CD4-positive, alpha-beta T cell treated with Interleukin-17A for 1 hour (primary cell): ENCODE measurements around the gene ENG.
"Not testable (repeated sequence)": the region's sequence is repeated elsewhere in the genome, so short reads cannot be mapped to it uniquely, and the experiment has no call there.

Source experiments
- DNase-seq: peaks from one replicate; pipeline ENCODE4 v3.0.0-alpha.2; 2020

Gene ENG

DNA sequence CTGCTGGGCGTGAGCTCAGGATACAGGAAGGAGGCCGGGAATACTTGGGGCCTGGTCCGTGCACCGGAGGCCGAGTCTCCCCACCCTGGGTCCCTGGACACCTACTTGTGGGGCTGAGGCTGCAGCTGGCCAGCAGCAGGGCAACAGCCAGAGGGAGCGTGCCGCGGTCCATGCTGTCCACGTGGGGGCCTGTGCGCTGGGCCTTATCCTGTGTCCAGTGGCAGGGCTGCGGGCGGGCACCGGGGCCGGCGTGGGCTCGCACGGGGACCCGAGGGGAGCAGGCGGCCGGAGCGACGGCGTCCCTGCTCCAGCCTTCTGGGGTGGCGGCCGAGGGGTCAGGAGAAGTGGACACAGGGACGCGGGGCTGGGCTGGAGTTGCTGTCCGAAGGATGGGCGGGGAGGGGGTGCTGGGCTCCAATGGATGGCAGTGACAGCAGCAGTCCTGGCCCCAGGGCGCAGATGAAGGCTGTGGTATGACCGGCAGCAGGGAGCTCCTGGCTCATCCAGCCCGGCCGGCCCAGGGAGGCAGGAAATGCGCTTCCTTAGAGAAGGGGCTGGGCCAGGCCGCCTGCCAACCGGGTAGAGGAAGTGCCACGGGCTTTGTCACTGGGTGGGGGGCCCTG lies at the start of gene ENG:
ENG (minus strand) TSS at position 475 of the 623 bp plus-strand sequence; CDS start at position 172, 303 bp downstream.
- DNase-seq: no peak

DNA sequence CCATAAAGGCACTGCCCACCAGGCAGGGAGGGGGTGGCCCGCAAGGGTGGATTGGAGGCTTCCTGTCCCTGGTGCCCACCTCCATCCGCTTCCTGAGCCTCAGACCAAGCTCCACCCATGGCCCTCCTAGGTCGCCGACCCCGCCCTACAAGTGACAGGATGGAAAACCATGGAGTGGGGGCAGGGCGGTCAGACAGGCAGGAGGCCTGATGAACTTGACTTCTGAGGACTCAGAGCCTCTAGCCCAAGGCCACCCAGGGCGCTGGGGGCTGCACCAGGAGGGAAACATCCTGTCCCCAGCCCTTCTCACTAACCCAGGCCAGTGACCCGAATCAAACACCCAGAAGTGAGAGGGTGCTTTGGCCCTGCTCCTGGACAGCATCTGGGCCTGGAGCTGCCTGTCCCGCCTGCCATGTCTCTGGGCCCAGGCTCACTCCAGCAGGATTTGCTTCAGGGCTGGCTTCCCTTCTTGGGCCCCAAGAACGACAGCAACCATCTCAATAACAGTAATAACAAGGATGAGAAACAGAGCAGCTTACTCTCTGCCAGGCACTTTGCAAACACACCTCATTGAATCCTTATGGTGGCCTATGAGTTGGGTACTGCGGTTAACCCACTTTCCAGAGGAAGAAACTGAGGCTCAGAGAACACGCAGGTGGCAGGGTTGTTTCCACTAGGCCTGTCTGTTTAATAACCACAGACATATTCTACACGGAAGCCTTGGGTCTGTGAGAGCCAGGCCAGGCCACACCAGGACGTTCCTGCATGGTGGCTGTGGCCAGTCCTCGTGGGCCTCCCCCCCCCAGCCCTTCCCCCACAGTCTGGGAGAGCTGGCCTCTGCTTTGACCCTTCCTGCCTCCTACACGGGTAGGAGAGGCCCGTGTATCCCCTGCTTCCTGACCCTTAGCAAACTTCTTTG lies 49.4 kb upstream of the ENG start:
- DNase-seq: peak; percentile 75

DNA sequence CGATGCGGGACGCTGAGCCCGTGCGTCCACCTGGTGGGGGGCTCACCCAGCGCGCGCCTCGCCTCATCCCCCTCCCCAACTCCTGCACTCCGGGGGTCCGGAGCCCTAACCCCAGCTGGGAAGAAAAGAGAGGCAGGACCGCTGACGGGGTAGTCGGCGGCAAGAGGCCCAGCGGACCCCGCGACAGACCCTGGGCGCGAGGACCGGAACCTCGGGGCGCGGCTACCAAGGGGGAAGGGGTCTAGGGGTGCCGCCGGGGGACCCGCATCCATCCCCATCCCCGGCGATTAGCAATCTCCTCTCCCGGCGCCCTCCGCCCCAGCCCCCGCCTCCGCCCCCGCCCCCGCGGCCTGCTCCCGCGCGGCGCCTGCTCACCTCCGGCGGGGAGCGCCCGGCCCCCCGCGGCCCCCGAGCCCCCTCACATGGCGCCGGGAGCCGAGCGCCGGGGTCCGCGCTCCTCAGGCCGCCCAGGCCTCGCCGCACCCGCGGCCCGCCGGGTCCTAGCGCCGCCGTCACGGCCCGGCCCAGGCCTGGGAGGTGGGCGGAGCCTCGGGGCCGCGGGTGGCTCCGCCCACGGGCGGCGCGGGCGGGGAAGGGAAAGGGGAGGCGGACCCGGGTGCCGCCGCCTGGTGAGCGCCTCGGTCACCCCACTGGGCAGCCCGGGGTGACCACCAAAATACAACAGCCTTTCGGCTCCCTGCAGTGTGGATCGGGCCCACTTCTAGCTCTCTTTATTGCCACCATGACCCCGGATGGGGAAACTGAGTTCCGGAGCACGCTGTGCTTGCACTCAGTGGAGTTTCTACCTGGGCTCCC lies 44.9 kb upstream of the ENG start, which contains the start of gene ST6GALNAC6:
ST6GALNAC6 (minus strand) TSS at position 476 of the 816 bp plus-strand sequence. CDS start 1,622 bp downstream, outside the sequence.
- peak; percentile 69 for DNase-seq

DNA sequence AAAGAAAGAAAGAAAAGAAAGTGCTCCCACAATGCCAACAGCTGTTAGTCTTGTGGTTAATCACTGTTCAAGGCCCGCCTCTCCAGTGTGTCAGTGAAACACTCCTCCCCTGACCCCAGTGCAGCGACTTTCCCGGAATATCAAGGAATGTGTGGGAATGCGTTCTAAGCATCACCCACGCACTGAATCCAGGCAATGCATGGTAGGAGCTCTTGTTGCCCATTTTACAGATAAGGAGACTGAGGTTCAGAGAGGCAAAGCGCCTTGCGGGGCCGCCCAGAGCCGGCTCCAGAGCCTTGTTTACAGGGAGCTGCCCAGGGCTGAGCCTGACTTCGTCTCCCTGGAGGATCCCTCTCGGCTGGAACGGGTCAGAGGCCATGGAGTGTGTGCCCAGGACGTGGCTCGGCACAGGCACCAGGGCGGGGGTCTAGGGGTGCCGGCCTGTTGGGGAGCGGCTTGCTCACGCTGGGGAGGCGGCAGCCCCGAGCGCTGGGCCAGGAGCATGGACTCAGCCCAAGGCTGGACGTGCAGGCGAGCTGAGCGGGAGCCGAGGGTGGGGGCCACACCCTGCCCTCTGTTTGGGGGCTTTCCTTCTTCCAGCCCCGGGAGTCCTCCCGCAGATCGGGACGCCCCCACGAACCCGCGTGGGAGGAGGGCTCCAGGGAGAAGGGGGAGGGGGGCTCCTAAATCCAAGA lies 44.1 kb upstream of the ENG start:
- no peak for DNase-seq

DNA sequence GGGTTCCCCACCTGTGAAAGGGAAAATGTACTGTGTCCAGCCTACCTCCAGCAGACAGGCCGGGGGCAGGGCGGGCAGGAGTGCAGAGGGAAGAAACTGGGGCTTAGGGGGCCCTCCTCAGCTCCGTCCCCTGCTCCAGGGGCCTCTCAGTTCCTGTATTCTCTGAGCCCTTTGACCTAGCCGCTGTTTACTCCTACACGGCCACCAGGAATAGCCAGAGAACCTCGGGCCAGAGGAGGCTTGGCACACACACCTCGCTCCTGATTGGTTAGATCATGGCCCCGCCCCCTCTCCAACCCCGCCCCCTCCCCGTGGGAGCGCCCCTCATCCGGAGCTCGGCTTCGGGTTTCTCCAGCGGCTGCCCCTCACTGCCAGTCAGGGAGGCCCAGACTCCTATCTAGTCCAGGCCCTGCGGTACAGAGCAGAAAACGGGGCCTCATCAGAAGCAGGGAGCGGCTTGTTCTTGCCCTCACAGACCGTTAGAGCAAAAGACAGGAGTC lies 42.8 kb upstream of the ENG start:
- DNase-seq: peak; percentile 31

DNA sequence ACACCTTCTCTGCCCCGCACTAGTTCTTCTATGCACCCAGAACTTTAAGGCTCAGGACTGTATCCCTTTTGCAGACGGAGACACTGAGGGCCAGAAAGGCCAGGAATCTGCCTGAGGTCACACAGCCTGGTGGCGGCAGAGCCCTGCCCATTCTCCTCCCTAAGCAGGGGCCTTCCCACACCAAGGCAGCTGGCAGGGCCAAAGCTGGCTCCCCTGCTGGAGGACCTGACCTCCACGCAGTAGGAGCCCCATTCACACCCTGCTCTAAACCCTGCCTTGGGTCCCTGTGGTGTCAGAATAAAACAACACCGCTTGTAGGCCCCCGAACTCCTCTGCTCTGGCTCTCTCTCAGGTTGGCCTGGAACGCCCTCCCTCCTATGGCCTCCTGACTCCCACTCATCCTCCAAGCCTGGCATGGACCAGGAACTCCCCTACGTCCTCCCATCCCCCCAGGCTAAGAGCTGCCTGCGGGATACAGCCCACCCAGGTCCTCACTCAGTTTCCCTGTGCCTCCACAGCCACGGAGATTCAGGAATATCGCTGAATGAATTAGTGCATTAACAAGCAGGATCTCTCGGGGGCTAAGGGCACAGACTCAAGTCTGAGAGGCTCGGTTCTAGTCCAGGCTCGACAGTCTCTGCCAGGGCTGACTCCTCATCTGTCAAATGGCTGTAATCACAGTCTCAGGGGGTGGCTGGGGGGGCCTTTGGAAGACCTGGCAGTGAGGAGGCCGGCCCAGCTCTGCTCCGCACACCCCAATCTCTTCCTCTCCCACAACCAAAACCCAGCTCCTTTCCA lies 42.1 kb upstream of the ENG start:
- DNase-seq: no peak

DNA sequence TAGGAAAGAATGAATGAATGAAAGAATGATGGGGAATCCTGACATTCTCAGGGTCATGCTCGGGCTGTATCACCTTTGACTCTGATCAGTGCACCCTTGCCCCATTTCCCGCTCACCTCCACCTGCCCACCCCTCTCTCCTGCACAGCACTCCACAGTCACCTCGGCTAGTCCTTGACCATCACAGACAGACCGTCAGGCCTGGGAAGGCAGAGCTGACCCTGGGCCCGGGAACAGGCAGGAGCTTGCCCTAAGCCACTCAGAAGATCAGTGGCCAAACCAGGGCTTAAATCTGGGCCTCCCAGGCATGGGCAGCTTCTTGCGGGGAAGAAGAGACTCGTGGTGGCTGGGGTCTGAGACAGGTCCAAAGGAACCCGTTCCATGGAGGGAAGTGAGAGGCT lies 41.4 kb upstream of the ENG start:
- DNase-seq: no peak

DNA sequence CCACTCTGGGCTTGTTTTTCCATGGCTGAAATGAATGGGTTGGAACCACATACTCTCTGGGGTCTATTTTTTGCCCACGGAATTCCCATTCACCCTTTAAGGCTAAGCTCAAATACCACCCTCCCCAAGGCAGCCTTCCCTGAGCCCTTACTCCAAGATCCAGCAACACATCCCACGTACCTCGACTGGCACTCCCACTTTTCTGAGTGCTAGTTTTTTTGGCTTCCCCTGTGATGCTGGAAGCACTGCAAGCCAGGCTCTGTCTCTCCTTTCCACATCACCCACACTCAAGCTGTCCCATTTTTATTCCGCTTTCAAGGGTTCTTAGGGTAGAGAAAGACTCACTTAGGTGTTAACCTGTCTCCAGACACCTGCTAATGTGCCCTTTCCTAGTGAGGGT lies 38.9 kb upstream of the ENG start:
- no peak for DNase-seq

DNA sequence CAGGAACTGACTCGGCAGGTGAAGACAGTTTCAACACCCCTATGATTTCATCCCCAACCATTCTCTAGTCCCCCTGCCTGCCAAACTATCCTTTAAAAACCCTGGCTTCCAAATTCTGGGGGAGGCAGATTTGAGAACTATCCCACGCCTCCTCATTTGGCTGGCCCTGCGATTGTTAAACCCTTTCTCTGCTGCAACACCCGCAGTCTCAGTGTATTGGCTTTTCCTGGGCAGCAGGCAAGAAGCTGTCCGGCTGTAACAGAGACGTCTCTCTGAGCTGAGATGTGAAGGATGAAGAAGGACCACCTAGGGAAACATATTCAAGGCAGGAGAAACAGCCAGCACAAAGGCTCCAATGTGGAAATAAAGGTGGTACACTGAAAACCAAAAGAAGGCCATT lies 38.4 kb upstream of the ENG start:
- DNase-seq: no peak

DNA sequence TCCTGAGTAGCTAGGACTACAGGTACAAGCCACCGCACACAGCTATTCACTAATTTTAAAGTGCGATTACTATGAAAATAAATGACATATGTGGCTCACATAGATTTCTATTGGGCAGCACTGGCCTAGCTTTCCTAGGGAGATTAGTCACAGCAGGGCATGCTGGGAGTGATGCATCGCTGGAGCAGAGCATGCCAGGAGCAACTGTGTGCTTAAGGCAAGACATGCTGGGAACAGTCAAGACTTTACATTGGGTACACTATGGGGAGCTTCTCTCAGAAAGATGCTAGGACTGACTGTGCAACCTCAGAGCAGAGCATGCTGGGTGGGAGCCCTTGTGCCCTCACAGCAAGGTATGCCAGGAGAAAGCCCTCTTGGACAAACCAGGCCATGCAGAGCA lies 35.6 kb upstream of the ENG start:
- no peak for DNase-seq

DNA sequence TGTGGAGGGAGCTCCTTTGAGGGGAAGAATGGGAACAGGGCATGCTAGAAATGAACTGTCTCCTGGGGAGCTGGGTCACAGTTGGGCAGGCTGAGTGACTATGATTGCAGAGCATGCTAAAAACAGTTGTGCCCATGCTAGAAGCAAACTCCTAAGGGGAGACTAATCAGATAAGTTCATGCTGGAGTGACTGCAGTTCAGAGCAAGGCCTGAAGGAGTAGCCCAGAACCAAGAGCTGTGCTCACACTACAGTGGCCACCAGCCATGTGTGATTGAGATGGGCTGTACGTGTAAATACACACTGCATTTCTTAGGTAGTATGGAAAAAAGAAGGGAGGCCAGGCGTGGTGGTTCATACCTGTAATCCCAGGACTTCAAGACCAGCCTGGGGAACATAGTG lies 33.3 kb upstream of the ENG start:
- no peak for DNase-seq

DNA sequence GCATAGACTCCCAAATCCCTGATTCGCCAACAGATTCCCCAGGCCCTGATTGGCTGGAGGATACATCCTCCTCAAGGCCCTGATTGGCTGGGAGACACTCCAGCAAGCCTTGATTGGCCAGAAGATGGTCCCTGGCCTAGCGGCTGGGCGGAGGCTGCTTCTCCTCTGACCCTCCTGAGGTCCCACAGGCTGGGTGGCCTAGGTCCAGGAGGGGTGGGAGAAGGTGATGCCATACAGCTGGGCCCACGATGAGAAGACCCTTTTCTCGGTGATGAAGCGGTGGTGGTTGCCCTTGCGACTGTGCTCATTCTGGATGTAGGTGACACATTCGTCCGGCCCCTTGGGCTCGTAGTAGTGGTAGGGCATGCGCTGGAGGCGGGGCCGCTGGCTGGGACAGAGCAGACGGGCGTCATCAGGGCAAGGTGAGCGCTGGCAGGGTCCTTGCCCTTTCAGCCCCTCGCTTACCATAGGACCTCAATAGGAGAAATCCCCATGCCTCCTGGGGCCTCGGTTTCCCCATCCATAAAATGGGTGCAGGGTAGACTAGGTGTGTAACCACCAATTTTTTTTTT lies 32.0 kb upstream of the ENG start:
- no peak for DNase-seq

DNA sequence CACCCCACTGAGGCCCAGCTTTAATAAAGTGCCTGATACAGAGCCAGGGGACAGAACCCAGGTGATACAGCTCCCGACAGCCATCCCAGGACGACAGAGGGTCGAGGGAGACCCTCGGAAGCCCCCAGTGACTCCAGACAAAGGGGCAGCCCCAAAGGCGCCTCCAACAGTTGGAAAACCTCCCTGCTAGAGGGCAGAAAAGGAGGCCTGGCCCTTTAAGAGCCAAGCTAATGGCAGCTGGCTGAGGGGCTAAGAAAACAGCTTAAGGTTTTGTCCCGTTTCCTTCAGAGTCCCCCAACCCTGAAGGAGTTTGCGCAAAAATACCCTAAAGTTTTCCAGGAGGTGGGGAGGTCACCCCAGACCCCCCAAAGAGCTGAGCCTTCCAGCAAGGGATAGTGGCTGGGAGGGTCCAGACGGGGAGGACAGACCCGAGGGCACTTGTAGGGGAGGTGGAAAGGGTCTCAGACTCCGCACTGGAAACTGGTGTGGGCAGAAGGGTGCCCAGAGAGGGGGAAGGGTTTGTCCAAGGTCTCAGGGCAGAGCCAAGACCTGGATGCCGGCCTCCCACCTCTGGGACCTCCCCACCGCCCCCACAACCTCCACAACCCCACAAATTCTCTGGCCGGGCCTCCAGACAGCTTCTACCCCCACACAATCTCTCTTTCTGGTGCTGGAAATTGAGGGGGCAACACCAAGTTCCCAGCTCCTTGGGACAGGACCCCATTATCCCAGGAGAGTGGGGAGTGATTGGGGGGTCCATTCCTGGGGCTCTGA lies 31.2 kb upstream of the ENG start:
- DNase-seq: no peak

DNA sequence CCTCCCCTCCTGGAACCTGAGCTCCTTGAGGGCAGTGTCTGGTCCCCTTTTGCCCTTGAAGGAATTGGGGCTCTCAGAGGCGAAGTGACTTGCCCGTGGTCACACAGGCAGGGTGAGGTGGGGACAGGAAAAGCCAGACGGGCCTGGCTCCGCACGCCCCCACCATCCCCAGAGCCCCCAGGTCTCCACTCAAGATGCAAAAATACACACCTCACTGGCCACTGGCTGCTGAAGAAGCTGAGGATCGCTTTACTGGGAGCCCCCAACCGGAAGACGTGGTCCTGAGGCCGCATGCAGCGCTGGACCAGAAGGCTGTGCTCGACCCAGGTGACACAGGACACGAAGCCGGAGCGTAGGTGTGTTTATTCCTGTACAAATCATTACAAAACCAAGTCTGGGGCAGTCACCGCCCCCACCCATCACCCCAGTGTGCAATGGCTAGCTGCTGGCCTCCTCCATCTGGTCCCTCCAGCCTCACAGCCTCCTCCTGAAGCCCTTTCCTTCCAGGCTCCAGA lies 30.6 kb upstream of the ENG start:
- DNase-seq: no peak

DNA sequence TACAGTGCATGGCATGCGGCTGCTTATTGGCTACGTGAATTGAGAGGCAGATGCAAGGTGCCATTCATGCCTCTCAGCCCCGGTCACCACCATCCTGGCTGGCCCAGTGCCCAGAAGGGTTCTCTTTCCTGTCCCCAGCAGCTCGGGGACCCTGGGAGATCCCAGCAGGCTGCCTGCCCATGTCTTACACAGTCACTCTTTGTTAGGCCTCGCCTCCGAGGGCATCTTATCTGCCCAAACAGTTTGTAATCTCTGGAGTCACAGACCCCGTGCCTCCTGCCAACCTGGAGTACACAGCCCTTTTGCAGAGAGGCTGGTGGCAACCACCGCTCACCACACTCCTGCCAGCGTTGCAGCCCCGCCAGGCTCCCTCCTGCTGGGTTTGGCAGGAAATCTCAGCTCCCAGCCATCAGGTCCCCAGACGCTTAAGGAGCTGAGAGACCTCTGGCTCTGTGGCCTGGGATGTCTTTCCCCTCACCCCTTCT lies 30.0 kb upstream of the ENG start:
- no peak for DNase-seq

DNA sequence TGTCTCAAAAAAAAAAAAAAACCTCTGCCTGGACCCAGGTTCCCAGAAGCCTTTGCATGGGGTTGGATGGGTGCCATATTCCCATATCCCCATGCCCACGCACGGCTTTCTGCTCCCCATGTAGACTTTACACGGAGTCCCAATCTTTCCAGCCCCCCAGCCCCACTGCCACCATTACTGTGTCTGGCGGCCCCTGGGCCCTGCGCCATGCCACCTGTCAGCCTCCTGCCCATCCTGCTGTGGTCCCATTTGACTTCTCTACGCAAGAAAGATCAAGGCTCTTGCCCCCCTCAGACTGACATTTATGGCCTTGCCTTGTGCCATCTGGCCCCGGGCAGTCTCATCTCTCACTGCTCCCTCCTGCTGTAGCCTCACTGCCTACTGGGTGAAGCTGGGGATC lies 29.5 kb upstream of the ENG start:
- DNase-seq: no peak

DNA sequence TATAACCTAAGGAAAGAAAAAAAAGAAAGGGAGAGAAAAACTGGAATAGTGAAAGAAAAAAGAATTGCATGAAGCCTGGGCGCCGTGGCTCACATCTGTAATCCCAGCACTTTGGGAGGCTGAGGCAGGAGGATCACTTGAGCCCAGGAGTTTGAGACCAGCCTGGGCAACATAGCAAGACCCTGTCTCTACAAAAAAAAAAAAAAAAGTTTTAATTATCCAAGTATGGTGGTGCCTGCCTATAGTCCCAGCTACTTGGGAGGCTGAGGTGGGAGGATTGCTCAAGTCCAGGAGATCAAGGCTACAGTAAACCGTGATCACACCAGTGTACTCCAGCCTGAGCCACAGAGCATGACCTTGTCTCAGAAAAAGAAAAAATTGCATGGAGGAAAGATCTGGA lies 27.3 kb upstream of the ENG start:
- DNase-seq: not testable (repeated sequence)

DNA sequence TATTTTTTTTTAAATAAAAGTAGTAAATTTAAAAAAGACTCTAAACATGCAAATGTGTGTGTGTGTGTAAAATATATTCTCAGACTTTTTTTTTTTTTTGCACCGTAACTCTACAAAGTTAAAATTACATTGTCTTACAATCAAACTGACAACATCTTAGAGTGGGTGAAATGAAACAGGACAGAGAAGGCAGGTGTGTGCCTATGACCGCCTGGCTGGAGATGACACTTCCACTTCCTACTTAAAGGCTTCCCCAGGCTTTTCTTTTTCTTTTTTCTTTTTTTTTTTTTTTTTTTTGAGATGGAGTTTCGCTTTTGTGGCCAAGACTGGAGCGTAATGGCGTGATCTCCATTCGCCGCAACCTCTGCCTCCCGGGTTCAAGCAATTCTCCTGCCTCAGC lies 25.7 kb upstream of the ENG start:
- DNase-seq: no peak

DNA sequence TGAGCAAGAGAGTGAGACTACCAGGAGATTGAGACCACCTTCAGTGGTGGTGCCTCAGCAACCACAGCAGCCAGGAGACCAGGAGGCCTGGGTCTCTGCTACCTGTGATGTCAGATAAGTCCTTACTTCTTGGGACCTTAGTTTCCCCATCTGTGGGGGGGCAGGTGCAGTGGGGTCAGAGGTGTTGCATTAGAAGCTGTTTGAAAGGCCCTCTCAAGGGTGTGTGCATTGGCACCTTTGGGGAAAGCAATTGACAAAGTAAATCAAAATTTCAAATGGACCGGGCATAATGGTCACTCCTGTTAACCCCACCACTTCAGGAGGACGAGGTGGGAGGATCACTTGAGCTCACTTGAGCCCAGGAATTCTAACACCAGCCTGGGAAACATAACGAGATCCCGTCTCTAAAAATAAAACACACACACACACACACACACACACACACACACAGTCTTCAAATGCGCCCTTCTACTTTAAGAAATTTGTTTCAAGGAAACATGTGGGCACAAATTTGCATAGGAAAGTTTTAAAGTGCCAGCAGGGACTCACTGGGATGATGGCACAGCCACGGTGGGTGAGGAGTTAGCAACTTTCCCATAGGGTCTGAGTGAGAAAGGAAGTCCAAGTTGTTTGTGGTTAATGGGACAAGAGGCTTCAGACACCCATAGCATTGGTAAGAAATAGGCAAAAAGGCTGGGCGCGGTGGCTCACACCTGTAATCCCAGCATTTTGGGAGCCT lies 24.4 kb upstream of the ENG start:
- DNase-seq: no peak
